Ascending aorta (tissue), 2 donors: ENCODE measurements around the gene MLKL. TPM values are rescaled to one million over a fixed set of nuclear protein-coding genes. Genes with fewer than 3 reads are reported as not detected.

Experiments used
- DNase-seq, 2 donors: peaks; one replicate each; pipeline ENCODE4 v3.0.0-alpha.2; 2019; ENCODE audit warnings: low spot score in 2 of 2
- H3K27ac ChIP-seq, 2 donors: fragments of 200-600 bp; sonication (generic); one replicate each; pipeline ENCODE4 v1.5.1; 2016 to 2017; ENCODE audit warnings: mild to moderate bottlenecking in 1 of 2
- H3K27me3 ChIP-seq: fragments of 200-600 bp; sonication (generic); one replicate; pipeline ENCODE4 v1.5.1; 2017
- H3K36me3 ChIP-seq, 2 donors: fragments of 200-600 bp; sonication (generic); one replicate each; pipeline ENCODE4 v1.5.1; 2016
- H3K4me1 ChIP-seq, 2 donors: fragments of 200-600 bp; sonication (generic); one replicate each; pipeline ENCODE4 v1.5.1; 2016 to 2017; ENCODE audit warnings: mild to moderate bottlenecking in 1 of 2
- H3K4me3 ChIP-seq, 2 donors: fragments of 200-600 bp; sonication (generic); one replicate each; pipeline ENCODE4 v1.5.1; 2016 to 2017; ENCODE audit warnings: mild to moderate bottlenecking in 1 of 2
- H3K9me3 ChIP-seq, 2 donors: fragments of 200-600 bp; sonication (generic); one replicate each; pipeline ENCODE4 v1.5.1; 2016
- intact Hi-C: fragments of 100-400 bp; cut with DNase I; formaldehyde crosslinking; loops from one replicate; pipeline ENCODE4 v1.15.1; 2023
- total RNA-seq: library from RNA; depleted of rRNA; stranded (reverse); fragments of >200 nt; gene quantifications from one replicate; pipeline ENCODE4 v1.1.0, GENCODE V29; 2016
- TF ChIP-seq, protein P1 (sequence below), 3 experiments: fragments of 200-600 bp in 2 of 3; fragments of 450-650 bp in 1 of 3; sonication (generic) in 2 of 3; IDR thresholded peaks; one replicate each; pipeline ENCODE4 v1.5.1; 2016 to 2019; ENCODE audit warnings: antibody characterized with exemption in 3 of 3, mild to moderate bottlenecking in 1 of 3, moderate library complexity in 1 of 3

Gene MLKL
- total RNA-seq, 1 donor from 2014 or later = 4.0 TPM

GRCh38 chr16:74740795-74741304 lies 40.2 kb upstream of the MLKL start:
- H3K4me3 ChIP-seq = no peak overlapping the region
- no peak overlapping the region for H3K27ac ChIP-seq
- TF ChIP-seq, protein P1, sequence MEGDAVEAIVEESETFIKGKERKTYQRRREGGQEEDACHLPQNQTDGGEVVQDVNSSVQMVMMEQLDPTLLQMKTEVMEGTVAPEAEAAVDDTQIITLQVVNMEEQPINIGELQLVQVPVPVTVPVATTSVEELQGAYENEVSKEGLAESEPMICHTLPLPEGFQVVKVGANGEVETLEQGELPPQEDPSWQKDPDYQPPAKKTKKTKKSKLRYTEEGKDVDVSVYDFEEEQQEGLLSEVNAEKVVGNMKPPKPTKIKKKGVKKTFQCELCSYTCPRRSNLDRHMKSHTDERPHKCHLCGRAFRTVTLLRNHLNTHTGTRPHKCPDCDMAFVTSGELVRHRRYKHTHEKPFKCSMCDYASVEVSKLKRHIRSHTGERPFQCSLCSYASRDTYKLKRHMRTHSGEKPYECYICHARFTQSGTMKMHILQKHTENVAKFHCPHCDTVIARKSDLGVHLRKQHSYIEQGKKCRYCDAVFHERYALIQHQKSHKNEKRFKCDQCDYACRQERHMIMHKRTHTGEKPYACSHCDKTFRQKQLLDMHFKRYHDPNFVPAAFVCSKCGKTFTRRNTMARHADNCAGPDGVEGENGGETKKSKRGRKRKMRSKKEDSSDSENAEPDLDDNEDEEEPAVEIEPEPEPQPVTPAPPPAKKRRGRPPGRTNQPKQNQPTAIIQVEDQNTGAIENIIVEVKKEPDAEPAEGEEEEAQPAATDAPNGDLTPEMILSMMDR (IDR thresholded peaks at IDR 0.05) = no peak
- DNase-seq = no peak
- no peaks in the 10 kb centered on the region for H3K27me3 ChIP-seq
- H3K9me3 ChIP-seq = no peaks in the 10 kb centered on the region
- peaks cover 0 to 5% of the 10 kb centered on the region in 2 donors for H3K4me1 ChIP-seq
- intact Hi-C loops = no loop called here
- no peaks in the 10 kb centered on the region for H3K36me3 ChIP-seq

DNA sequence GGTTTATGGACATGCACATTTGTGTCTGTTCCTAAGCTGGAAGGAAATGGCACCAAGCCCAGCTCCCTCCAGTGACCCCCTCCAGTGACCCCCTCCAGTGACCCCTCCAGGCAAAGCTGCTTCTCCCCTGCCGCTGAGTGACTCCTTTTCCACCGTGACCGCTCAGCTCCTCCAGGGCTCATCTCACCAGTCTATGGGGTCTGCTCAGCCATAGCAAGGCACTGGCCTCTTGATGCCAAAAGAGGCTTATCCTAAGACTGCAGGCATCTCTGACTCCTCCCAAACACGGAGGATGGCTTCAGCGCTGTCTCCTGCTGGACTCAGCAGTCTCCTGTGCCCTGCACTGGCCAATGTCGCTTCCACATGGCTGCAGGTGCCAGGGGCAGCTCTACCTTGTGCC lies 38.6 kb upstream of the MLKL start:
- intact Hi-C loops = no loop called here
- Histone ChIP-seq H3K27me3 (no peaks in the 10 kb centered on the region), H3K27ac (no peak overlapping the region), H3K36me3 (no peaks in the 10 kb centered on the region), H3K9me3 (no peaks in the 10 kb centered on the region), H3K4me1 (peaks cover 0 to 5% of the 10 kb centered on the region in 2 donors), H3K4me3 (no peak overlapping the region)
- DNase-seq = no peak
- TF ChIP-seq, protein P1 (IDR thresholded peaks at IDR 0.05) = no peak

DNA sequence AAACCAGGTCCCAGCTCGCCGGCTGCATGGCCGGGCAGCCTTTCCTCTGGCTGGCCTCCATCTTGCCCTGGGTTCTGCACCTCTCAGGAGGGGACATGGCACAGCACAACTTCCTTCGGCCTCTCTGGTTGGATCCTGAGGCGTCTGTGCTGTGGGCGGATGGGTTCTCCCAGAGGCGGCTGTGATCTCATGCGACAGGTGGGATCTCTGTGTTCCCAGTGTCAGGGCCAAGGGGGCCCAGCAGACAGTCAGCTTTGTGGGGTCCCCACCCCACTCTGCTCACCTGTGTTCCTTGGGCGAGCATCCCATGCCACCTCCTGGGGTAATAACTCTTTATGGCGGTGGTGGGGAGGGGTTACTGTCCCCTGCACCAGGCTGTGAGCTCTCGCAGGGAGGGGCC lies 38.2 kb upstream of the MLKL start:
- no peaks in the 10 kb centered on the region for H3K36me3 ChIP-seq
- intact Hi-C loops = no loop called here
- no peak for DNase-seq
- peaks cover 0 to 3% of the 10 kb centered on the region in 2 donors for H3K4me1 ChIP-seq
- H3K9me3 ChIP-seq = no peaks in the 10 kb centered on the region
- TF ChIP-seq, protein P1 (IDR thresholded peaks at IDR 0.05) = no peak
- H3K27ac ChIP-seq = no peak overlapping the region
- H3K27me3 ChIP-seq = no peaks in the 10 kb centered on the region
- no peak overlapping the region for H3K4me3 ChIP-seq

DNA sequence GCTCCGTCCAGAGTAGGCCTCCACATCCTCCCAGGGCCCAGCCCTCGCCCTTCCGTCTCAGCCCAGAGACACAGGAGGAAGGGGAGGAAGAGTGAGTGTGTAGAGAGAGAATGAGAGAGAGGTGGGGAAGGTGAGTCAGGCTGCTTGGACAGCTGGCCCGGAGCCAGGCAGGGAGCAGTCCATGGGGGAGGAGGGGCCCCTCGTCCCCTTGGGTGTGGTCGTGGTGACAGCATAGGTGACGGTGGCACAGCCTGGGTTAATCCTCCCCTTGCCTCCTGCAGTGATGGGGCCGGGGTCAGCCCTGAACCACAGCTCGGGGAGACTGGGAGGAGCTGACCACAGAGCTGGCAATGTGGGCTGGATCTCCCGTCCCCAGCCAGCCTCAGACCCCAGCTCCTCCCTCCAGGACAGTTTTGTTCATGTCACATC lies 37.5 kb upstream of the MLKL start:
- intact Hi-C loops = no loop called here
- Histone ChIP-seq H3K27ac (no peak overlapping the region), H3K4me1 (no peaks in the 10 kb centered on the region), H3K9me3 (no peaks in the 10 kb centered on the region), H3K27me3 (no peaks in the 10 kb centered on the region), H3K4me3 (no peak overlapping the region), H3K36me3 (no peaks in the 10 kb centered on the region)
- DNase-seq = no peak
- TF ChIP-seq, protein P1 (IDR thresholded peaks at IDR 0.05) = no peak

DNA sequence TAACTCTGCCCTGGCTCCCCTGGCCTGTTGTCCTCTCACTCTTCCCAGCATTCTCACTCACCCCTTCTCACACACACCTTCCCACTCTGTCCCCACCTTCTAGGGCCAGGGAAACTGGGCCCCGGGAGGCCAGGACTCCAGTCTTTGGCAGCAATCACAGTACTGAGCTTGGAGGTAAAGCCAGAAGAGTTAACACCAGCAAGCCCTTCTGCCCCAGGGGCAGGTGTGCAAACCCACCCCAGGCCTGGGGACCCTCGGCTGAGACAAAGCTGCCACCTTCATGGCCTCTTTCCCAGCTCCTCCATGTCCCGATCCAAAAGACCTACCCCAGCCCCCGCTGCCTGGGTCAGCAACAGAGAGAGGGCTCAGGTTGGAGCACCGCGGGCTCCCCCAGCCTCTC lies 36.9 kb upstream of the MLKL start:
- Histone ChIP-seq H3K27ac (no peak overlapping the region), H3K9me3 (no peaks in the 10 kb centered on the region), H3K4me3 (no peak overlapping the region), H3K27me3 (no peaks in the 10 kb centered on the region), H3K4me1 (no peaks in the 10 kb centered on the region), H3K36me3 (no peaks in the 10 kb centered on the region)
- intact Hi-C loops = no loop called here
- TF ChIP-seq, protein P1 (IDR thresholded peaks at IDR 0.05) = no peak
- no peak for DNase-seq
